HG03342 (cell line): ENCODE measurements around the gene COL4A2.

Experiments used
- ATAC-seq: cut with Tn5 transposase; IDR thresholded peaks from one replicate; pipeline ENCODE4 v1.9.1; 2021; ENCODE audit warnings: mild to moderate bottlenecking, moderate library complexity; ENCODE audit not compliant: unreplicated experiment

Gene COL4A2

GRCh38 chr13:110336681-110337080, 29.6 kb downstream of the COL4A2 start:
- ATAC-seq: no peak

GRCh38 chr13:110337247-110337646, 30.2 kb downstream of the COL4A2 start:
- no peak for ATAC-seq

- no peak for ATAC-seq
Observed at GRCh38 chr13:110338441-110339101, 31.5 kb downstream of the COL4A2 start.

GRCh38 chr13:110339263-110339662, 32.2 kb downstream of the COL4A2 start:
- ATAC-seq: no peak

GRCh38 chr13:110339975-110340550, 33.0 kb downstream of the COL4A2 start:
- no peak for ATAC-seq

- ATAC-seq: peak; percentile 41
Observed at GRCh38 chr13:110340812-110341444, 33.8 kb downstream of the COL4A2 start.

- peak; percentile 75 for ATAC-seq
Observed at GRCh38 chr13:110341445-110342244, 34.6 kb downstream of the COL4A2 start.

GRCh38 chr13:110342474-110342873, 35.4 kb downstream of the COL4A2 start:
- no peak for ATAC-seq

GRCh38 chr13:110343241-110343865, 36.3 kb downstream of the COL4A2 start:
- no peak for ATAC-seq

GRCh38 chr13:110344320-110344719, 37.2 kb downstream of the COL4A2 start:
- ATAC-seq: no peak

- ATAC-seq: no peak
Observed at GRCh38 chr13:110345266-110345665, 38.2 kb downstream of the COL4A2 start.

GRCh38 chr13:110345701-110346100, 38.6 kb downstream of the COL4A2 start:
- ATAC-seq: no peak

- no peak for ATAC-seq
Observed at GRCh38 chr13:110346661-110347067, 39.6 kb downstream of the COL4A2 start.

GRCh38 chr13:110347088-110347487, 40.0 kb downstream of the COL4A2 start:
- no peak for ATAC-seq

- no peak for ATAC-seq
Observed at GRCh38 chr13:110347535-110348308, 40.6 kb downstream of the COL4A2 start.

GRCh38 chr13:110348309-110349105, 41.4 kb downstream of the COL4A2 start:
- no peak for ATAC-seq

GRCh38 chr13:110349239-110349638, 42.2 kb downstream of the COL4A2 start:
- no peak for ATAC-seq

- no peak for ATAC-seq
Observed at GRCh38 chr13:110350049-110350448, 43.0 kb downstream of the COL4A2 start.

GRCh38 chr13:110350509-110350908, 43.4 kb downstream of the COL4A2 start:
- no peak for ATAC-seq
